Peyer's patch (tissue), 4 donors: ENCODE data around the gene FOCAD. TPM values are rescaled to one million over a fixed set of nuclear protein-coding genes. Genes with fewer than 3 reads are reported as not detected.

Experiments used
- DNase-seq, 3 donors: peaks; one replicate each; pipeline ENCODE4 v3.0.0-alpha.2; 2017 to 2019
- H3K27ac ChIP-seq, 4 donors: fragments of 200-600 bp; sonication (generic); one replicate each; pipeline ENCODE4 v1.5.1; 2016 to 2019
- H3K27me3 ChIP-seq, 2 donors: fragments of 200-600 bp; sonication (generic); one replicate each; pipeline ENCODE4 v1.5.1; 2019
- H3K36me3 ChIP-seq, 3 donors: fragments of 200-600 bp; sonication (generic); one replicate each; pipeline ENCODE4 v1.5.1; 2016 to 2019
- H3K4me1 ChIP-seq, 4 donors: fragments of 200-600 bp; sonication (generic); one replicate each; pipeline ENCODE4 v1.5.1; 2016 to 2019
- H3K4me3 ChIP-seq, 4 donors: fragments of 200-600 bp; sonication (generic); 1 replicate in 3 of 4; 2 replicates in 1 of 4; pipeline ENCODE4 v1.5.1; 2016 to 2019; ENCODE audit warnings: mild to moderate bottlenecking in 1 of 4
- H3K9me3 ChIP-seq, 4 donors: fragments of 200-600 bp; sonication (generic); one replicate each; pipeline ENCODE4 v1.5.1; 2016 to 2019; ENCODE audit warnings: mild to moderate bottlenecking in 1 of 4
- POLR2A ChIP-seq, 2 donors: fragments of 450-650 bp; IDR thresholded peaks; one replicate each; pipeline ENCODE4 v1.5.1; 2017; ENCODE audit warnings: antibody characterized with exemption in 2 of 2, mild to moderate bottlenecking in 2 of 2, moderate library complexity in 2 of 2
- total RNA-seq, 4 donors: library from RNA; depleted of rRNA; stranded (reverse); fragments of >200 nt; gene quantifications; one replicate each; pipeline ENCODE4 v1.1.0, GENCODE V29; 2016
- TF ChIP-seq, protein P1 (sequence below), 6 experiments: fragments of 450-650 bp in 4 of 6; fragments of 200-600 bp in 2 of 6; sonication (generic) in 1 of 6; IDR thresholded peaks; one replicate each; pipeline ENCODE4 v1.5.1; 2017 to 2019; ENCODE audit warnings: antibody characterized with exemption in 6 of 6, mild to moderate bottlenecking in 3 of 6, moderate library complexity in 1 of 6

Gene FOCAD
- total RNA-seq, 4 donors from 2014 or later, result 19.4 to 42.1 (median 28.7) TPM

GRCh38 chr9:20848490-20848889 lies 164.4 kb downstream of the FOCAD start:
- Histone ChIP-seq H3K9me3 (no peaks in the 10 kb centered on the region), H3K4me3 (no peak overlapping the region), H3K27ac (no peak overlapping the region), H3K4me1 (no peaks in the 10 kb centered on the region), H3K36me3 (no peaks in the 10 kb centered on the region), H3K27me3 (no peaks in the 10 kb centered on the region)
- no peak for TF ChIP-seq POLR2A (IDR thresholded peaks at IDR 0.05)
- TF ChIP-seq, protein P1, sequence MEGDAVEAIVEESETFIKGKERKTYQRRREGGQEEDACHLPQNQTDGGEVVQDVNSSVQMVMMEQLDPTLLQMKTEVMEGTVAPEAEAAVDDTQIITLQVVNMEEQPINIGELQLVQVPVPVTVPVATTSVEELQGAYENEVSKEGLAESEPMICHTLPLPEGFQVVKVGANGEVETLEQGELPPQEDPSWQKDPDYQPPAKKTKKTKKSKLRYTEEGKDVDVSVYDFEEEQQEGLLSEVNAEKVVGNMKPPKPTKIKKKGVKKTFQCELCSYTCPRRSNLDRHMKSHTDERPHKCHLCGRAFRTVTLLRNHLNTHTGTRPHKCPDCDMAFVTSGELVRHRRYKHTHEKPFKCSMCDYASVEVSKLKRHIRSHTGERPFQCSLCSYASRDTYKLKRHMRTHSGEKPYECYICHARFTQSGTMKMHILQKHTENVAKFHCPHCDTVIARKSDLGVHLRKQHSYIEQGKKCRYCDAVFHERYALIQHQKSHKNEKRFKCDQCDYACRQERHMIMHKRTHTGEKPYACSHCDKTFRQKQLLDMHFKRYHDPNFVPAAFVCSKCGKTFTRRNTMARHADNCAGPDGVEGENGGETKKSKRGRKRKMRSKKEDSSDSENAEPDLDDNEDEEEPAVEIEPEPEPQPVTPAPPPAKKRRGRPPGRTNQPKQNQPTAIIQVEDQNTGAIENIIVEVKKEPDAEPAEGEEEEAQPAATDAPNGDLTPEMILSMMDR (IDR thresholded peaks at IDR 0.05), result no peak
- no peak for DNase-seq

DNA sequence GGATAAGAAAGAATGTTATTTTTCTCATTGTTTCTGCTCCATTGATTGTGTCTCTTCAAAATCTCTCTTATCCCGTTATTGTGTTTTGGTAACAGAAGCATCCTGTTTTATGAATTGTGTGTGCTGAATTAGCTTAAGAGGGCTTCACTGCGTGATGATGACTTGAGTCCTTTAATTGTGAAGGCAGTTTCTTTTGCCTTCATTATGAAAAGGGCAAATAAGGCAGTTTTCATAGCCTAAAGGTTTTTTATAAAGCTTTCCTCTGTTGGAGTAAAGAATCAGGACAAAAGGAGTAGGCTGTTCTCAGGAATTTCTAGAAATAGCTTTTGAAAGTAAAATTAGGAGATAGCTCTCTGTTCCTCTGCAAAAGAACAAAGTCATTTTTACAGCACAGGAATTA lies 169.8 kb downstream of the FOCAD start:
- Histone ChIP-seq H3K27me3 (no peaks in the 10 kb centered on the region), H3K36me3 (no peaks in the 10 kb centered on the region)
- TF ChIP-seq, protein P1 (IDR thresholded peaks at IDR 0.05), result no peak
- no peak for TF ChIP-seq POLR2A (IDR thresholded peaks at IDR 0.05)

GRCh38 chr9:20854444-20854843 lies 170.4 kb downstream of the FOCAD start:
- no peak for DNase-seq
- Histone ChIP-seq H3K9me3 (no peaks in the 10 kb centered on the region), H3K36me3 (no peaks in the 10 kb centered on the region), H3K4me3 (no peak overlapping the region), H3K27ac (no peak overlapping the region), H3K27me3 (no peaks in the 10 kb centered on the region), H3K4me1 (no peaks in the 10 kb centered on the region)
- TF ChIP-seq, protein P1 (IDR thresholded peaks at IDR 0.05), result no peak
- TF ChIP-seq POLR2A (IDR thresholded peaks at IDR 0.05), result no peak

More for the DNA sequence above, 169.8 kb downstream of the FOCAD start:
- Histone ChIP-seq H3K4me3 (no peak overlapping the region), H3K27ac (no peak overlapping the region), H3K9me3 (no peaks in the 10 kb centered on the region), H3K4me1 (no peaks in the 10 kb centered on the region)
- DNase-seq, result no peak

DNA sequence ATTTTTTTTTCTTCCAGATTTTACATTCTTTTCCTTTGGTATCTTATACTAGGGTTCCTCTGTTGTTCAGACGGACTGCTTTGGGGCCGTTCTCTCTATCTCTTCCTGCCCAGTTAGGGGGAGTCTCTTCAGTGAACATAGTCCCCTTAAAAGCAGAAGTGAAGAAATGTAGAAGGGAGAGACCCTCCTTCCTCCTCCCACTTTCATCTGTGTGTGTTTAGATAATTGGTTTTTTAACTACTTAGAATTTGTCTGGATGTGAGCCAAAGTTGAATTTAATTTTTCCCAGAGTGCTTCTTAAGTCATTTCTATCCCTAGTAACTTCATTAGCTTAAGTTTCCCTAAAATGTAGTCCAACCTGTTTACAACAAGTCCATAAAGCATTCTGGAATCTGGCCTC lies 179.9 kb downstream of the FOCAD start:
- no peak for DNase-seq
- Histone ChIP-seq H3K36me3 (no peaks in the 10 kb centered on the region), H3K27ac (no peak overlapping the region), H3K4me1 (no peaks in the 10 kb centered on the region), H3K4me3 (no peak overlapping the region), H3K27me3 (no peaks in the 10 kb centered on the region), H3K9me3 (no peaks in the 10 kb centered on the region)
- TF ChIP-seq POLR2A (IDR thresholded peaks at IDR 0.05), result no peak
- TF ChIP-seq, protein P1 (IDR thresholded peaks at IDR 0.05), result no peak

- Histone ChIP-seq H3K27ac (no peak overlapping the region), H3K27me3 (no peaks in the 10 kb centered on the region), H3K36me3 (no peaks in the 10 kb centered on the region), H3K4me1 (no peaks in the 10 kb centered on the region), H3K4me3 (no peak overlapping the region), H3K9me3 (no peaks in the 10 kb centered on the region)
- no peak for DNase-seq
- TF ChIP-seq, protein P1 (IDR thresholded peaks at IDR 0.05), result no peak
- no peak for TF ChIP-seq POLR2A (IDR thresholded peaks at IDR 0.05)
Measured at GRCh38 chr9:20865347-20865746, 181.3 kb downstream of the FOCAD start.

- Histone ChIP-seq H3K4me1 (no peaks in the 10 kb centered on the region), H3K27me3 (no peaks in the 10 kb centered on the region), H3K36me3 (no peaks in the 10 kb centered on the region), H3K27ac (no peak overlapping the region), H3K9me3 (no peaks in the 10 kb centered on the region), H3K4me3 (no peak overlapping the region)
- TF ChIP-seq, protein P1 (IDR thresholded peaks at IDR 0.05), result no peak
- no peak for TF ChIP-seq POLR2A (IDR thresholded peaks at IDR 0.05)
- no peak for DNase-seq
Measured at GRCh38 chr9:20870115-20870514, 186.1 kb downstream of the FOCAD start.
